IMR-90 (cell line): ENCODE measurements around the gene SLC24A3. TPM values are rescaled to one million over a fixed set of nuclear protein-coding genes. Genes with fewer than 3 reads are reported as not detected.

ENCODE experiments used
- ATAC-seq: fragments of 200-7000 bp; cut with Tn5 transposase; 2 replicates; pipeline ENCODE4 v1.9.1; 2020; ENCODE audit warnings: low read depth, mild to moderate bottlenecking, moderate library complexity
- BruUV-seq: library from RNA; stranded (reverse); fragments of 400-500 nt; replicated peaks from 2 replicates; lab custom pipeline; 2021; lab: Mats Ljungman, UMichigan
- CTCF ChIA-PET: fragments of 300-600 bp; formaldehyde crosslinking; extraction: SDS; loops from one replicate; lab custom pipeline; 2021; ENCODE audit warnings: antibody characterized with exemption; lab: Yijun Ruan, JAX
- POLR2A ChIA-PET: fragments of 300-600 bp; sonication (Branson Sonifier 250); formaldehyde crosslinking; loops from one replicate; lab custom pipeline; 2022; ENCODE audit warnings: antibody characterized with exemption; ENCODE audit not compliant: unreplicated experiment; lab: Charles Lee
- DNase-seq: peaks from one replicate; pipeline ENCODE4 v3.0.0; 2013
- H2AFZ ChIP-seq: replicated peaks from 2 replicates; pipeline ENCODE3; 2013; ENCODE audit warnings: low read length, mild to moderate bottlenecking; ENCODE audit not compliant: poor library complexity
- H2AK5ac ChIP-seq: 2 replicates; pipeline ENCODE4 v1.6.1; 2013; ENCODE audit warnings: low read depth, low read length, inconsistent platforms
- H2AK9ac ChIP-seq: replicated peaks from 2 replicates; pipeline ENCODE3; 2013; ENCODE audit warnings: mild to moderate bottlenecking, low read depth, low read length, moderate library complexity; ENCODE audit not compliant: poor library complexity
- H2BK120ac ChIP-seq: 2 replicates; pipeline ENCODE4 v1.6.1; 2013; ENCODE audit warnings: low read depth, low read length, inconsistent platforms
- H2BK15ac ChIP-seq: 3 replicates; pipeline ENCODE4 v1.6.1; 2013; ENCODE audit warnings: low read depth, low read length, inconsistent platforms
- H2BK20ac ChIP-seq: 2 replicates; pipeline ENCODE4 v1.6.1; 2013; ENCODE audit warnings: low read depth, mild to moderate bottlenecking, inconsistent platforms, low read length, moderate library complexity
- H2BK5ac ChIP-seq: 2 replicates; pipeline ENCODE4 v1.6.1; 2013; ENCODE audit warnings: mild to moderate bottlenecking, low read depth, low read length, inconsistent platforms; ENCODE audit not compliant: poor library complexity, severe bottlenecking
- H3K14ac ChIP-seq: replicated peaks from 2 replicates; pipeline ENCODE4 v1.6.1; 2013; ENCODE audit warnings: low read depth, low read length, inconsistent platforms
- H3K18ac ChIP-seq: 2 replicates; pipeline ENCODE4 v1.6.1; 2013; ENCODE audit warnings: low read depth, low read length, control low read depth
- H3K23ac ChIP-seq: 2 replicates; pipeline ENCODE4 v1.6.1; 2013; ENCODE audit warnings: low read depth, low read length, inconsistent platforms
- H3K27ac ChIP-seq: 2 replicates; pipeline ENCODE4 v1.5.1; 2013; ENCODE audit warnings: mild to moderate bottlenecking, control low read depth, low read length; ENCODE audit not compliant: insufficient read depth
- H3K27me3 ChIP-seq: 2 replicates; pipeline ENCODE4 v1.6.1; 2013; ENCODE audit warnings: low read length; ENCODE audit not compliant: control insufficient read depth, insufficient read depth
- H3K36me3 ChIP-seq: 2 replicates; pipeline ENCODE4 v1.6.1; 2013; ENCODE audit warnings: low read length, mixed read lengths; ENCODE audit not compliant: control insufficient read depth, insufficient read depth
- H3K4ac ChIP-seq: 2 replicates; pipeline ENCODE4 v1.6.1; 2013; ENCODE audit warnings: low read depth, low read length, inconsistent platforms
- H3K4me1 ChIP-seq: 2 replicates; pipeline ENCODE4 v1.6.1; 2013; ENCODE audit warnings: low read length, mixed read lengths; ENCODE audit not compliant: control insufficient read depth, insufficient read depth
- H3K4me2 ChIP-seq: 2 replicates; pipeline ENCODE4 v1.6.1; 2013; ENCODE audit warnings: low read depth, mild to moderate bottlenecking, control low read depth, low read length, moderate library complexity
- H3K4me3 ChIP-seq: 2 replicates; pipeline ENCODE4 v1.5.1; 2013; ENCODE audit warnings: low read depth, mild to moderate bottlenecking, control low read depth, low read length, moderate library complexity; ENCODE audit not compliant: insufficient read depth
- H3K56ac ChIP-seq: 2 replicates; pipeline ENCODE4 v1.6.1; 2013; ENCODE audit warnings: low read length, inconsistent platforms; ENCODE audit not compliant: insufficient read depth; ENCODE audit errors: extremely low read depth
- H3K79me1 ChIP-seq, 2 experiments: 2 replicates each; pipeline ENCODE4 v1.6.1; 2013; ENCODE audit warnings: low read length in 2 of 2, inconsistent platforms in 1 of 2, low read depth in 1 of 2
- H3K9ac ChIP-seq: 2 replicates; pipeline ENCODE4 v1.6.1; 2013; ENCODE audit warnings: low read depth, low read length, control low read depth
- H3K9me1 ChIP-seq: 2 replicates; pipeline ENCODE4 v1.6.1; 2013; ENCODE audit warnings: low read length, inconsistent platforms; ENCODE audit not compliant: insufficient read depth
- H3K9me3 ChIP-seq: 2 replicates; pipeline ENCODE4 v1.6.1; 2013; ENCODE audit warnings: low read length; ENCODE audit not compliant: control insufficient read depth, insufficient read depth
- H4K20me1 ChIP-seq: 2 replicates; pipeline ENCODE4 v1.6.1; 2013; ENCODE audit warnings: low read length, inconsistent platforms; ENCODE audit not compliant: insufficient read depth
- H4K5ac ChIP-seq: 2 replicates; pipeline ENCODE4 v1.6.1; 2013; ENCODE audit warnings: mild to moderate bottlenecking, low read depth, low read length, control low read depth
- H4K8ac ChIP-seq, 2 experiments: 2 replicates each; pipeline ENCODE4 v1.6.1; 2013; ENCODE audit warnings: low read depth in 2 of 2, low read length in 2 of 2, control low read depth in 1 of 2, inconsistent platforms in 1 of 2
- H4K91ac ChIP-seq: 2 replicates; pipeline ENCODE4 v1.6.1; 2013; ENCODE audit warnings: low read depth, low read length, inconsistent platforms; ENCODE audit not compliant: insufficient read depth
- BHLHE40 ChIP-seq: fragments of 150-350 bp; IDR thresholded peaks from 2 replicates; pipeline ENCODE4 v1.6.1; 2016; ENCODE audit warnings: mild to moderate bottlenecking, low read depth, low read length
- CEBPB ChIP-seq: IDR thresholded peaks from 2 replicates; pipeline ENCODE4 v1.6.1; 2012; ENCODE audit warnings: low read depth, low read length, improper control_type of control experiment
- CHD1 ChIP-seq: IDR thresholded peaks from 2 replicates; pipeline ENCODE4 v1.6.1; 2012; ENCODE audit warnings: low read depth, low read length, improper control_type of control experiment
- CTCF ChIP-seq: conservative IDR thresholded peaks from 2 replicates; pipeline ENCODE4 v1.5.1; 2012; ENCODE audit warnings: mild to moderate bottlenecking, low read depth, low read length, improper control_type of control experiment
- FOS ChIP-seq: fragments of 150-350 bp; IDR thresholded peaks from 2 replicates; pipeline ENCODE4 v1.6.1; 2016; ENCODE audit warnings: low read depth, low read length
- MAFK ChIP-seq: IDR thresholded peaks from 2 replicates; pipeline ENCODE4 v1.6.1; 2012; ENCODE audit warnings: low read depth, low read length, improper control_type of control experiment
- MAZ ChIP-seq: IDR thresholded peaks from 2 replicates; pipeline ENCODE4 v1.6.1; 2012; ENCODE audit warnings: low read depth, mild to moderate bottlenecking, low read length, improper control_type of control experiment, moderate library complexity, borderline replicate concordance
- MXI1 ChIP-seq: IDR thresholded peaks from 2 replicates; pipeline ENCODE4 v1.6.1; 2012; ENCODE audit warnings: low read depth, mild to moderate bottlenecking, low read length, moderate library complexity, borderline replicate concordance
- NFE2L2 ChIP-seq: fragments of 150-350 bp; IDR thresholded peaks from 2 replicates; pipeline ENCODE4 v1.6.1; 2016; ENCODE audit warnings: low read depth, mild to moderate bottlenecking, low read length
- POLR2A ChIP-seq: IDR thresholded peaks from 2 replicates; pipeline ENCODE4 v1.6.1; 2012; ENCODE audit warnings: mild to moderate bottlenecking, low read depth, low read length
- RAD21 ChIP-seq: IDR thresholded peaks from 2 replicates; pipeline ENCODE4 v1.6.1; 2012; ENCODE audit warnings: low read length, improper control_type of control experiment
- RCOR1 ChIP-seq: IDR thresholded peaks from 2 replicates; pipeline ENCODE4 v1.6.1; 2012; ENCODE audit warnings: mild to moderate bottlenecking, low read length, improper control_type of control experiment; ENCODE audit not compliant: insufficient replicate concordance
- RFX5 ChIP-seq: IDR thresholded peaks from 2 replicates; pipeline ENCODE4 v1.8.0; 2012; ENCODE audit warnings: low read depth, mild to moderate bottlenecking, low read length, moderate library complexity
- SMC3 ChIP-seq: fragments of 150-350 bp; IDR thresholded peaks from 2 replicates; pipeline ENCODE4 v1.6.1; 2016; ENCODE audit warnings: low read depth, mild to moderate bottlenecking, antibody characterized with exemption, low read length, moderate library complexity
- WGBS, 2 experiments: methylation state at CpG; one replicate each; pipeline versions ENCODE4 v1.1.5 to v1.1.7; 2013; ENCODE audit warnings: missing lambda C conversion rate in 2 of 2; ENCODE audit not compliant: insufficient read length in 1 of 2; ENCODE audit errors: extremely low coverage in 2 of 2; 5-methylcytosine and 5-hydroxymethylcytosine counted together
- dilution Hi-C: fragments of 300-500 bp; cut with HindIII; formaldehyde crosslinking; loops from one replicate; pipeline ENCODE4 v1.14.3; 2018; ENCODE audit warnings: low sequenced_read_pairs; ENCODE audit not compliant: unreplicated experiment
- in situ Hi-C: fragments of 300-500 bp; cut with MboI; formaldehyde crosslinking; loops from 3 replicates; pipeline ENCODE4 v1.14.3; 2019; ENCODE audit warnings: low sequenced_read_pairs, inconsistent platforms, mixed read lengths
- intact Hi-C: fragments of 100-400 bp; cut with micrococcal nuclease; formaldehyde crosslinking; loops from 2 replicates; pipeline ENCODE4 v1.10.0; 2022
- polyA plus RNA-seq, 3 experiments: library from polyadenylated mRNA; depleted of rRNA; stranded (reverse); fragments of >200 nt; gene quantifications; 2 replicates each; pipeline ENCODE4 v1.2.3, GENCODE V29; 2012; ENCODE audit warnings: low replicate concordance in 1 of 3
- total RNA-seq: library from RNA; depleted of rRNA; stranded (reverse); fragments of >200 nt; gene quantifications from 2 replicates; pipeline ENCODE4 v1.2.3, GENCODE V29; 2012
- TF ChIP-seq, protein P1 (sequence below): fragments of 150-350 bp; IDR thresholded peaks from 2 replicates; pipeline ENCODE4 v1.6.1; 2017; ENCODE audit warnings: mild to moderate bottlenecking, antibody characterized with exemption, low read length, low read depth

Gene SLC24A3
- total and polyA plus RNA-seq, 2 of the 4 experiments (the other 2 are of a cell fraction) = not detected

DNA sequence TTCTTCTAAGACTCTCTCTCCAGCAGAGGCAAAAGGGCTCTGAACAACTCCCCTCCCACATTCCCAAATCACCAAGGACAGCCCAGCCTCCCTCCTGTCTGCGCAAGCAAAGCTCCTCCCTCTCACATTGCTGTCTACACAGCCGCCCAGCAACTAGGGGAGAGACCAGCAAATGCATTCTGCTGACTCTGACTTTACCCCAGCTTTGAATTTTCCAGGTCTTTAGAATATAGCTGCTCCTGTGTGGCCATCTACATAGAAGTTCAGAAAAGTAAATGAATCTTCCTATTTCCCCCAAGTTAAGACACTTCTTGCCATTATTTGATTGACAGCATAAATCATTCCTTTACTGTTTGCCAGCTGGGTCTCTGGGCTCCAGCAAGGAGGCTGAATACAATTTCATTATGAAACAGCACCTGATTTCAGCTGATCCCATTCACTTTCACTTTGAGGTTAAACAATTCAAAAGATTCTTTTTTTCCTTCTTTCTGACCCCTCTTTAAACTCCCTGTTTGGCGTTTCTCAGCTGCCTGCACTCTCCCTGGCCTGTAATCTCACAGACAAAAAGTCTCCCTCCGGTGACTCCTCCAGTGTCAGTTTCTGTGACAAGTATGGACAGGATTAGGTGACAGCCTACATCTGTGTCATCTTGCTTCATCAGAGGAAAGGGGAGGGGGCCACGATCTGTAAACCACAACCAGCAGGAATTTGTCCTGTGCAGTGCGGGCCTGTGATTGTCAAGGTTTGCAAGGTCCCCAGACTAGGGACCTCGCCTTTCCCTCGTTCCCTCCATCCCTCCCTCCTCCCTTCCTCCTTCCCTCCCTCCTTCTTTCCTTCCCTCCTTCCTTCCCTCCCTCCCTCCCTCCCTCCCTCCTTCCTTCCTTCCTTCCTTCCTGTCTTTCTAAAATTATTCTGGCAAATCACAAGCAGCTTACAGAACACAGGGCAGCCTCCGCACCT, 340.1 kb downstream of the SLC24A3 start (continued):
- TF ChIP-seq RCOR1 = no peak

GRCh38 chr20:19554666-19555065, 342.2 kb downstream of the SLC24A3 start:
- no CpG with 5 or more reads among the region's 1 CpG for WGBS, 2 experiments
- TF ChIP-seq NFE2L2 (no peak), RFX5 (no peak), RAD21 (no peak), MAFK (no peak), POLR2A (no peak), CTCF (no peak), CEBPB (no peak), BHLHE40 (no peak), SMC3 (no peak), MAZ (no peak), FOS (no peak), RCOR1 (no peak), MXI1 (no peak), CHD1 (no peak)
- TF ChIP-seq, protein P1, sequence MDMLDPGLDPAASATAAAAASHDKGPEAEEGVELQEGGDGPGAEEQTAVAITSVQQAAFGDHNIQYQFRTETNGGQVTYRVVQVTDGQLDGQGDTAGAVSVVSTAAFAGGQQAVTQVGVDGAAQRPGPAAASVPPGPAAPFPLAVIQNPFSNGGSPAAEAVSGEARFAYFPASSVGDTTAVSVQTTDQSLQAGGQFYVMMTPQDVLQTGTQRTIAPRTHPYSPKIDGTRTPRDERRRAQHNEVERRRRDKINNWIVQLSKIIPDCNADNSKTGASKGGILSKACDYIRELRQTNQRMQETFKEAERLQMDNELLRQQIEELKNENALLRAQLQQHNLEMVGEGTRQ = no peak
- no peaks in the 10 kb centered on the region for H3K36me3 ChIP-seq
- no peaks in the 10 kb centered on the region for H4K20me1 ChIP-seq
- no peak overlapping the region for H3K4me2 ChIP-seq
- no peak overlapping the region for H2BK15ac ChIP-seq
- H4K91ac ChIP-seq = no peak overlapping the region
- H3K14ac ChIP-seq = no peak overlapping the region
- no peak for ATAC-seq
- no peaks in the 10 kb centered on the region for H3K4me1 ChIP-seq
- no peak overlapping the region for H4K8ac ChIP-seq
- in situ Hi-C loops = no loop called here
- ChIA-PET CTCF (no interaction called here), POLR2A (no interaction called here)
- no peak for DNase-seq
- no peaks in the 10 kb centered on the region for H3K79me1 ChIP-seq
- no peak overlapping the region for H3K4me3 ChIP-seq
- no peaks in the 10 kb centered on the region for H3K9me3 ChIP-seq
- intact Hi-C loops = no loop called here
- no peak overlapping the region for H3K18ac ChIP-seq
- H2BK20ac ChIP-seq = no peak overlapping the region
- H2AK9ac ChIP-seq = no peak overlapping the region
- dilution Hi-C loops = no loop called here
- no peak overlapping the region for H3K9ac ChIP-seq
- no peak overlapping the region for H4K5ac ChIP-seq
- BruUV-seq = no TSS peak
- no peak overlapping the region for H3K23ac ChIP-seq
- no peak overlapping the region for H2BK5ac ChIP-seq
- H3K27me3 ChIP-seq = no peaks in the 10 kb centered on the region
- no peak overlapping the region for H3K27ac ChIP-seq
- no peak overlapping the region for H3K56ac ChIP-seq
- no peak overlapping the region for H2BK120ac ChIP-seq
- no peaks in the 10 kb centered on the region for H3K9me1 ChIP-seq
- H2AK5ac ChIP-seq = no peak overlapping the region
- no peak overlapping the region for H3K4ac ChIP-seq
- no peak overlapping the region for H2AFZ ChIP-seq
